H1 (cell line): ENCODE measurements around the gene IDH2. TPM values are rescaled to one million over a fixed set of nuclear protein-coding genes. Genes with fewer than 3 reads are reported as not detected.

ENCODE experiments used
- CTCF ChIA-PET: fragments of 300-600 bp; sonication (Branson Sonifier 250); formaldehyde crosslinking; loops from one replicate; lab custom pipeline; 2021; ENCODE audit not compliant: partially characterized antibody; lab: Charles Lee
- POLR2A ChIA-PET: fragments of 300-600 bp; sonication (Branson Sonifier 250); formaldehyde crosslinking; loops from one replicate; lab custom pipeline; 2021; ENCODE audit warnings: inconsistent platforms; ENCODE audit not compliant: partially characterized antibody; lab: Charles Lee
- DNase-seq, 2 experiments: peaks; one replicate each; pipeline versions ENCODE4 v3.0.0 to v3.0.0-alpha.2; 2010 to 2022; ENCODE audit warnings: low spot score in 2 of 2, low read depth in 1 of 2, mixed read lengths in 1 of 2
- FAIRE-seq: peaks from 2 replicates; lab custom pipeline; 2011; peaks lifted over from hg19 to GRCh38; lab: Jason Lieb, UNC
- H2AFZ ChIP-seq: 2 replicates; pipeline ENCODE4 v1.8.1; 2012; ENCODE audit warnings: low read length, inconsistent platforms
- H2AK5ac ChIP-seq: 2 replicates; pipeline ENCODE4 v1.6.1; 2013; ENCODE audit warnings: low read depth, low read length
- H2BK120ac ChIP-seq: replicated peaks from 2 replicates; pipeline ENCODE3; 2013; ENCODE audit warnings: low read depth, low read length, inconsistent platforms
- H2BK12ac ChIP-seq: 2 replicates; pipeline ENCODE4 v1.6.1; 2013; ENCODE audit warnings: low read depth, low read length
- H2BK15ac ChIP-seq: 2 replicates; pipeline ENCODE4 v1.6.1; 2013; ENCODE audit warnings: low read length
- H2BK20ac ChIP-seq: 2 replicates; pipeline ENCODE4 v1.6.1; 2013; ENCODE audit warnings: low read length
- H2BK5ac ChIP-seq: 2 replicates; pipeline ENCODE4 v1.6.1; 2013; ENCODE audit warnings: low read depth, low read length
- H3K14ac ChIP-seq: 2 replicates; pipeline ENCODE4 v1.6.1; 2013; ENCODE audit warnings: inconsistent platforms; ENCODE audit not compliant: insufficient read length
- H3K18ac ChIP-seq: 2 replicates; pipeline ENCODE4 v1.6.1; 2013; ENCODE audit warnings: low read length; ENCODE audit errors: extremely low read depth
- H3K23ac ChIP-seq: 2 replicates; pipeline ENCODE4 v1.6.1; 2013; ENCODE audit warnings: inconsistent platforms; ENCODE audit not compliant: insufficient read length
- H3K23me2 ChIP-seq: 2 replicates; pipeline ENCODE4 v1.6.1; 2013; ENCODE audit warnings: low read depth, low read length
- H3K27ac ChIP-seq: 2 replicates; pipeline ENCODE4 v1.6.1; 2011; ENCODE audit warnings: low read depth, low read length, inconsistent platforms
- H3K27me3 ChIP-seq, 4 experiments: replicated peaks in 1 of 4; 1 replicate in 1 of 4; 2 replicates in 3 of 4; pipeline versions ENCODE4 v1.6.1 to v1.8.1; 2011 to 2013; ENCODE audit warnings: low read length in 3 of 4, mild to moderate bottlenecking in 3 of 4, inconsistent platforms in 2 of 4, mixed read lengths in 2 of 4, moderate library complexity in 1 of 4; ENCODE audit not compliant: control insufficient read depth in 3 of 4, insufficient read depth in 3 of 4; ENCODE audit errors: extremely low read depth in 1 of 4
- H3K36me3 ChIP-seq, 4 experiments: 2 replicates each; pipeline versions ENCODE4 v1.6.1 to v1.8.1; 2011 to 2013; ENCODE audit warnings: mild to moderate bottlenecking in 4 of 4, low read length in 3 of 4, moderate library complexity in 2 of 4, control low read depth in 1 of 4, inconsistent platforms in 1 of 4; ENCODE audit not compliant: insufficient read depth in 4 of 4, control insufficient read depth in 2 of 4
- H3K4ac ChIP-seq: replicated peaks from 2 replicates; pipeline ENCODE3; 2013; ENCODE audit warnings: low read length, low read depth, mixed read lengths, inconsistent platforms; ENCODE audit not compliant: insufficient read length
- H3K4me1 ChIP-seq, 4 experiments: replicated peaks in 1 of 4; 1 replicate in 1 of 4; 2 replicates in 3 of 4; pipeline versions ENCODE4 v1.6.1 to v1.8.1; 2011 to 2013; ENCODE audit warnings: low read length in 3 of 4, inconsistent platforms in 2 of 4, mixed read lengths in 1 of 4; ENCODE audit not compliant: insufficient read depth in 4 of 4, control insufficient read depth in 3 of 4
- H3K4me2 ChIP-seq, 2 experiments: 2 replicates each; pipeline versions ENCODE4 v1.6.1 to v1.8.1; 2011 to 2013; ENCODE audit warnings: low read depth in 2 of 2, low read length in 2 of 2, control low read depth in 1 of 2, inconsistent platforms in 1 of 2, mild to moderate bottlenecking in 1 of 2; ENCODE audit not compliant: insufficient read depth in 1 of 2
- H3K4me3 ChIP-seq, 4 experiments: fragments of 200-600, 300-600 bp in 1 of 4; sonication (generic), shearing (Covaris generic), sonication (Bioruptor Twin) in 1 of 4; 2 replicates each; pipeline versions ENCODE4 v1.5.1 to v1.8.1; 2011 to 2016; ENCODE audit warnings: low read length in 4 of 4, low read depth in 3 of 4, control low read depth in 2 of 4, inconsistent platforms in 2 of 4, mild to moderate bottlenecking in 2 of 4, mixed read lengths in 1 of 4, moderate library complexity in 1 of 4; ENCODE audit not compliant: insufficient read depth in 2 of 4; ENCODE audit errors: extremely low read depth in 1 of 4
- H3K56ac ChIP-seq: replicated peaks from 2 replicates; pipeline ENCODE3; 2013; ENCODE audit warnings: low read depth, mild to moderate bottlenecking, mixed read lengths, low read length, inconsistent platforms; ENCODE audit not compliant: insufficient read length
- H3K79me1 ChIP-seq: 2 replicates; pipeline ENCODE4 v1.6.1; 2013; ENCODE audit warnings: low read depth, low read length, control low read depth
- H3K79me2 ChIP-seq, 2 experiments: 2 replicates each; pipeline versions ENCODE4 v1.6.1 to v1.8.1; 2012 to 2013; ENCODE audit warnings: low read length in 2 of 2, mild to moderate bottlenecking in 2 of 2, inconsistent platforms in 1 of 2; ENCODE audit not compliant: insufficient read depth in 2 of 2, control insufficient read depth in 1 of 2
- H3K9ac ChIP-seq, 4 experiments: replicated peaks in 1 of 4; 1 replicate in 1 of 4; 2 replicates in 3 of 4; pipeline versions ENCODE4 v1.6.1 to v1.8.1; 2011 to 2013; ENCODE audit warnings: low read depth in 3 of 4, low read length in 3 of 4, control low read depth in 2 of 4, mild to moderate bottlenecking in 2 of 4, moderate library complexity in 2 of 4, inconsistent platforms in 1 of 4; ENCODE audit errors: extremely low read depth in 1 of 4
- H3K9me3 ChIP-seq, 2 experiments: 2 replicates each; pipeline versions ENCODE4 v1.6.1 to v1.8.1; 2012 to 2013; ENCODE audit warnings: mild to moderate bottlenecking in 2 of 2, moderate library complexity in 2 of 2, control low read depth in 1 of 2, inconsistent platforms in 1 of 2, low read depth in 1 of 2, low read length in 1 of 2, mixed read lengths in 1 of 2; ENCODE audit not compliant: insufficient read depth in 2 of 2
- H4K20me1 ChIP-seq, 2 experiments: replicated peaks in 1 of 2; 2 replicates each; pipeline versions ENCODE3 to v1.8.1; 2011 to 2013; ENCODE audit warnings: inconsistent platforms in 2 of 2, low read length in 2 of 2, mild to moderate bottlenecking in 1 of 2; ENCODE audit not compliant: insufficient read depth in 2 of 2, control insufficient read depth in 1 of 2
- H4K5ac ChIP-seq: 2 replicates; pipeline ENCODE4 v1.6.1; 2013; ENCODE audit warnings: low read length, low read depth, mixed read lengths, inconsistent platforms; ENCODE audit not compliant: insufficient read length
- H4K8ac ChIP-seq: 2 replicates; pipeline ENCODE4 v1.8.0; 2013; ENCODE audit warnings: mild to moderate bottlenecking, moderate library complexity, low read length, inconsistent platforms; ENCODE audit not compliant: insufficient read depth; ENCODE audit errors: extremely low read depth
- H4K91ac ChIP-seq: replicated peaks from 2 replicates; pipeline ENCODE3; 2013; ENCODE audit warnings: low read length, mixed read lengths, inconsistent platforms; ENCODE audit not compliant: insufficient read length
- EGR1 ChIP-seq: IDR thresholded peaks from 2 replicates; pipeline ENCODE4 v1.6.1; 2011; ENCODE audit warnings: low read depth, low read length, borderline replicate concordance
- ZNF274 ChIP-seq: IDR thresholded peaks from 2 replicates; pipeline ENCODE4 v1.7.0; 2012; ENCODE audit warnings: low read length, borderline replicate concordance; ENCODE audit errors: extremely low read depth
- WGBS, 2 experiments: shearing (Covaris generic) in 1 of 2; methylation state at CpG; one replicate each; pipeline versions ENCODE4 v1.1.6 to v1.1.7; 2013 to 2015; ENCODE audit warnings: low lambda C conversion rate in 2 of 2, mixed read lengths in 2 of 2, inconsistent platforms in 1 of 2, low coverage in 1 of 2, missing lambda C conversion rate in 1 of 2; ENCODE audit not compliant: insufficient replicate concordance in 2 of 2, insufficient coverage in 1 of 2, insufficient read length in 1 of 2; ENCODE audit errors: extremely low coverage in 1 of 2, missing lambda C conversion rate in 1 of 2; 5-methylcytosine and 5-hydroxymethylcytosine counted together
- polyA plus RNA-seq, 7 experiments: library from polyadenylated mRNA; depleted of rRNA in 3 of 7; stranded (reverse) in 5 of 7; unstranded in 2 of 7; fragments of >200 nt in 5 of 7; fragments of 200-250 nt in 2 of 7; gene quantifications; 1 replicate in 5 of 7; 2 replicates in 1 of 7; 4 replicates in 1 of 7; pipeline versions ENCODE4 v1.2.1 to v1.2.3, GENCODE V29; 2011 to 2013; ENCODE audit warnings: missing spikeins in 2 of 7, mixed read lengths in 2 of 7
- total RNA-seq: library from RNA; stranded (reverse); fragmentation: NEBNext Ultra II Directional; extraction: Animal tissue kit (Norgen Biotek cat#: 25700); gene quantifications from 2 replicates; pipeline ENCODE4 v1.2.1, GENCODE V29; 2021

The IDH2 gene
- total and polyA plus RNA-seq, 2 of the 8 experiments (the other 6 are each of a cell fraction or from before 2014, with no cell fraction given), result 64.2 to 84.6 TPM

GRCh38 chr15:90076716-90077115 lies 25.6 kb downstream of the IDH2 start:
- H3K36me3 ChIP-seq, result peaks cover 0 to 14% (median 0%) of the 10 kb centered on the region in 4 experiments; a peak in 5 of 8 replicates
- H3K14ac ChIP-seq, result no peak overlapping the region
- peaks cover 0 to 8% of the 10 kb centered on the region in 2 experiments for H4K20me1 ChIP-seq
- no peak overlapping the region for H2BK15ac ChIP-seq
- no peak overlapping the region for H4K91ac ChIP-seq
- ChIA-PET CTCF (interaction anchor here (0.6 to 7.4 kb wide), 7 partner anchors 10 to 188 kb away, joined by 3 to 99 read pairs (median 4); no protein-coding TSS in a partner anchor), POLR2A (interaction anchor here (1.8 kb wide), 2 partner anchors 10 to 22 kb away, joined by 5 to 7 read pairs; no protein-coding TSS in a partner anchor)
- no peak overlapping the region for H3K4ac ChIP-seq
- no peak overlapping the region; the same call in 1 of the 2 replicates for H4K8ac ChIP-seq
- H2BK12ac ChIP-seq, result no peak overlapping the region
- H3K4me1 ChIP-seq, result peaks cover 4 to 6% (median 5%) of the 10 kb centered on the region in 4 experiments; a peak in 5 of 7 replicates
- DNase-seq (no peak), FAIRE-seq (no peak)
- no peak overlapping the region for H3K4me2 ChIP-seq
- H3K27ac ChIP-seq, result no peak overlapping the region
- H3K23me2 ChIP-seq, result no peaks in the 10 kb centered on the region
- no peak overlapping the region for H2BK120ac ChIP-seq
- no peak overlapping the region for H2BK20ac ChIP-seq
- WGBS, 2 experiments, result 84% methylated on average over 6 of the region's 6 CpGs; no CpG with 5 or more reads in 1 of the 2 experiments
- no peak overlapping the region for H3K23ac ChIP-seq
- H2AK5ac ChIP-seq, result no peak overlapping the region
- H3K18ac ChIP-seq, result no peak overlapping the region; the same call in 1 of the 2 replicates
- no peak overlapping the region for H2AFZ ChIP-seq
- no peak overlapping the region for H3K4me3 ChIP-seq
- H4K5ac ChIP-seq, result no peak overlapping the region
- no peak overlapping the region for H2BK5ac ChIP-seq
- H3K27me3 ChIP-seq, result no peaks in the 10 kb centered on the region
- H3K56ac ChIP-seq, result no peak overlapping the region
- no peaks in the 10 kb centered on the region for H3K79me2 ChIP-seq
- H3K79me1 ChIP-seq, result 0 out of 2 replicates have a peak, but pooled peaks cover 2% of the 10 kb centered on the region
- H3K9ac ChIP-seq, result no peak overlapping the region
- no peaks in the 10 kb centered on the region for H3K9me3 ChIP-seq
- no peak for TF ChIP-seq EGR1
- no peak for TF ChIP-seq ZNF274
